Fibroblast of mammary gland (primary cell): ENCODE measurements around the gene PRSS58.
A peak's percentile ranks its signal among the peaks of the same experiment; 100 is the strongest.

Experiments used
- DNase-seq: peaks from one replicate; pipeline ENCODE4 v3.0.0-alpha.2; 2010; ENCODE audit warnings: low read depth
- H3K4me3 ChIP-seq: 2 replicates; pipeline ENCODE4 v1.5.1; 2011; ENCODE audit warnings: low read depth, mild to moderate bottlenecking, low read length, moderate library complexity; ENCODE audit not compliant: control insufficient read depth
- TF ChIP-seq, protein P1 (sequence below): conservative IDR thresholded peaks from 2 replicates; pipeline ENCODE4 v1.5.1; 2011; ENCODE audit warnings: low read depth, low read length, inconsistent platforms; ENCODE audit not compliant: control insufficient read depth, insufficient read depth

Gene PRSS58

DNA sequence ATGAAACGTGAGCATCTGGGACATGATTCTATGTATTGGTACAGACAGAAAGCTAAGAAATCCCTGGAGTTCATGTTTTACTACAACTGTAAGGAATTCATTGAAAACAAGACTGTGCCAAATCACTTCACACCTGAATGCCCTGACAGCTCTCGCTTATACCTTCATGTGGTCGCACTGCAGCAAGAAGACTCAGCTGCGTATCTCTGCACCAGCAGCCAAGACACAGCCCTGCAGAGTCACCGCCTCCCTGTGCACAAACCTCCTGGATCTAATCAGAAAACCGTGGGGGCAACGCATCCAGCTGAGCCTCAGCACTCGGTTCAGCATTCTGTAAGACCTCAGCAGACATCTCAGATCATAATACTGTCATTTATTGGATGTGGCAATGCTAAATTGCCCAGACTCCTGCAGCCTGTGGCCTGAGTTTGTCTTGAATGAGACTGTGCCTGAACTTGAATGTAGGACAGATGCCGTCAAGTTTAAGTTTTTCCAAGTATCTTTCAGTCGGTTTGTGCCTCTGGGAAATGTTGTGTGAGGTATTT, 41.5 kb upstream of the PRSS58 start:
- TF ChIP-seq, protein P1, sequence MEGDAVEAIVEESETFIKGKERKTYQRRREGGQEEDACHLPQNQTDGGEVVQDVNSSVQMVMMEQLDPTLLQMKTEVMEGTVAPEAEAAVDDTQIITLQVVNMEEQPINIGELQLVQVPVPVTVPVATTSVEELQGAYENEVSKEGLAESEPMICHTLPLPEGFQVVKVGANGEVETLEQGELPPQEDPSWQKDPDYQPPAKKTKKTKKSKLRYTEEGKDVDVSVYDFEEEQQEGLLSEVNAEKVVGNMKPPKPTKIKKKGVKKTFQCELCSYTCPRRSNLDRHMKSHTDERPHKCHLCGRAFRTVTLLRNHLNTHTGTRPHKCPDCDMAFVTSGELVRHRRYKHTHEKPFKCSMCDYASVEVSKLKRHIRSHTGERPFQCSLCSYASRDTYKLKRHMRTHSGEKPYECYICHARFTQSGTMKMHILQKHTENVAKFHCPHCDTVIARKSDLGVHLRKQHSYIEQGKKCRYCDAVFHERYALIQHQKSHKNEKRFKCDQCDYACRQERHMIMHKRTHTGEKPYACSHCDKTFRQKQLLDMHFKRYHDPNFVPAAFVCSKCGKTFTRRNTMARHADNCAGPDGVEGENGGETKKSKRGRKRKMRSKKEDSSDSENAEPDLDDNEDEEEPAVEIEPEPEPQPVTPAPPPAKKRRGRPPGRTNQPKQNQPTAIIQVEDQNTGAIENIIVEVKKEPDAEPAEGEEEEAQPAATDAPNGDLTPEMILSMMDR, result no peak
- no peak overlapping the region for H3K4me3 ChIP-seq
- no peak for DNase-seq

GRCh38 chr7:142298627-142299026, 40.8 kb upstream of the PRSS58 start:
- no peak for DNase-seq
- TF ChIP-seq, protein P1, result no peak
- H3K4me3 ChIP-seq, result no peak overlapping the region

- H3K4me3 ChIP-seq, result no peak overlapping the region
- TF ChIP-seq, protein P1, result peak; percentile 44
- peak; percentile 8 for DNase-seq
Observed at GRCh38 chr7:142298009-142298408, 40.2 kb upstream of the PRSS58 start.

GRCh38 chr7:142280263-142280662, 22.4 kb upstream of the PRSS58 start:
- no peak overlapping the region for H3K4me3 ChIP-seq
- TF ChIP-seq, protein P1, result no peak
- no peak for DNase-seq

DNA sequence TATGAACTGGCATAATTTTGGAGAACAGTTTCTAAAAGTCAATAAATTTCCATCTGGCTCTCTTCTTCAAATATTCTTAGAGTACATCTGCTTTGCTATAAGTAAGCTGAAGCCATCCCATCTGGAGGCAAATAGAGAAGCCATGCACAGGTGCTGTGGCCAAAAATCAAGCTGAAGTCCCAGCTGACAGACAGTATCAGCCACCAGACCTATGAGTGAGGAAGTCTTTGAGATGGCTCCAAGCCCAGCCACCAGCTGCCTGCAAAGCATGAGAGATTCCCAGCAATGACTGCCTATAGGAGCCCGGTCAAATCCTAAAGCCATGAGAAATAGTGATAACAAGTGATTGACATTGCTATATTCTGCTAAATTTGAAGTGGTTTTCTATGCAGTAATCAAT, 21.7 kb upstream of the PRSS58 start:
- no peak overlapping the region for H3K4me3 ChIP-seq
- TF ChIP-seq, protein P1, result no peak
- no peak for DNase-seq

- DNase-seq, result no peak
- TF ChIP-seq, protein P1, result no peak
- no peak overlapping the region for H3K4me3 ChIP-seq
Observed at GRCh38 chr7:142275028-142275427, 17.2 kb upstream of the PRSS58 start.

DNA sequence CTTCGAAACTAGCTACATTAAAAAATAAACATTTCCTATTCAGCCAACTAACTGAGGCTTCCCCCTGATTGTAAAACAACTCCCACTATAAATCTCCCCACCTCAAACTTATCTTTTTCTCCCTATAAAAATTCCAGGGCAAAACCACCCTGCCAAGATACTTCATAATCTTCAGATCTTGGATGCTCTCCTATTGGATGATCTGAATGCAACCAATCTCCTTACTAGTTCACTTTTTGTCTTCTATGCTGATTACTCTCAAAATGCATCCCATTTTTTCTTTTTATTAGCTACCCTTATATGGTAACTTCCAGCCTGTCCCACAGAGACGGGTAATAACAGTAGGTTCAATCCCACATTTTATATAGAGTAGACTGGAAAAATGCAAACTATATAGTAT, 15.0 kb upstream of the PRSS58 start:
- TF ChIP-seq, protein P1, result no peak
- H3K4me3 ChIP-seq, result no peak overlapping the region
- DNase-seq, result no peak
